IMR-90 (cell line): ENCODE measurements around the gene RBM7. TPM values are rescaled to one million over a fixed set of nuclear protein-coding genes. Genes with fewer than 3 reads are reported as not detected.

Experiments
- ATAC-seq: fragments of 200-7000 bp; cut with Tn5 transposase; 2 replicates; pipeline ENCODE4 v1.9.1; 2020; ENCODE audit warnings: low read depth, mild to moderate bottlenecking, moderate library complexity
- BruUV-seq: library from RNA; stranded (reverse); fragments of 400-500 nt; replicated peaks from 2 replicates; lab custom pipeline; 2021; lab: Mats Ljungman, UMichigan
- CTCF ChIA-PET: fragments of 300-600 bp; formaldehyde crosslinking; extraction: SDS; loops from one replicate; lab custom pipeline; 2021; ENCODE audit warnings: antibody characterized with exemption; lab: Yijun Ruan, JAX
- POLR2A ChIA-PET: fragments of 300-600 bp; sonication (Branson Sonifier 250); formaldehyde crosslinking; loops from one replicate; lab custom pipeline; 2022; ENCODE audit warnings: antibody characterized with exemption; ENCODE audit not compliant: unreplicated experiment; lab: Charles Lee
- DNase-seq: peaks from one replicate; pipeline ENCODE4 v3.0.0; 2013
- H2AFZ ChIP-seq: replicated peaks from 2 replicates; pipeline ENCODE3; 2013; ENCODE audit warnings: low read length, mild to moderate bottlenecking; ENCODE audit not compliant: poor library complexity
- H2AK5ac ChIP-seq: 2 replicates; pipeline ENCODE4 v1.6.1; 2013; ENCODE audit warnings: low read depth, low read length, inconsistent platforms
- H2AK9ac ChIP-seq: replicated peaks from 2 replicates; pipeline ENCODE3; 2013; ENCODE audit warnings: mild to moderate bottlenecking, low read depth, low read length, moderate library complexity; ENCODE audit not compliant: poor library complexity
- H2BK120ac ChIP-seq: 2 replicates; pipeline ENCODE4 v1.6.1; 2013; ENCODE audit warnings: low read depth, low read length, inconsistent platforms
- H2BK15ac ChIP-seq: 3 replicates; pipeline ENCODE4 v1.6.1; 2013; ENCODE audit warnings: low read depth, low read length, inconsistent platforms
- H2BK20ac ChIP-seq: 2 replicates; pipeline ENCODE4 v1.6.1; 2013; ENCODE audit warnings: low read depth, mild to moderate bottlenecking, inconsistent platforms, low read length, moderate library complexity
- H2BK5ac ChIP-seq: 2 replicates; pipeline ENCODE4 v1.6.1; 2013; ENCODE audit warnings: mild to moderate bottlenecking, low read depth, low read length, inconsistent platforms; ENCODE audit not compliant: poor library complexity, severe bottlenecking
- H3K14ac ChIP-seq: replicated peaks from 2 replicates; pipeline ENCODE4 v1.6.1; 2013; ENCODE audit warnings: low read depth, low read length, inconsistent platforms
- H3K18ac ChIP-seq: 2 replicates; pipeline ENCODE4 v1.6.1; 2013; ENCODE audit warnings: low read depth, low read length, control low read depth
- H3K23ac ChIP-seq: 2 replicates; pipeline ENCODE4 v1.6.1; 2013; ENCODE audit warnings: low read depth, low read length, inconsistent platforms
- H3K27ac ChIP-seq: 2 replicates; pipeline ENCODE4 v1.5.1; 2013; ENCODE audit warnings: mild to moderate bottlenecking, control low read depth, low read length; ENCODE audit not compliant: insufficient read depth
- H3K27me3 ChIP-seq: 2 replicates; pipeline ENCODE4 v1.6.1; 2013; ENCODE audit warnings: low read length; ENCODE audit not compliant: control insufficient read depth, insufficient read depth
- H3K36me3 ChIP-seq: 2 replicates; pipeline ENCODE4 v1.6.1; 2013; ENCODE audit warnings: low read length, mixed read lengths; ENCODE audit not compliant: control insufficient read depth, insufficient read depth
- H3K4ac ChIP-seq: 2 replicates; pipeline ENCODE4 v1.6.1; 2013; ENCODE audit warnings: low read depth, low read length, inconsistent platforms
- H3K4me1 ChIP-seq: 2 replicates; pipeline ENCODE4 v1.6.1; 2013; ENCODE audit warnings: low read length, mixed read lengths; ENCODE audit not compliant: control insufficient read depth, insufficient read depth
- H3K4me2 ChIP-seq: 2 replicates; pipeline ENCODE4 v1.6.1; 2013; ENCODE audit warnings: low read depth, mild to moderate bottlenecking, control low read depth, low read length, moderate library complexity
- H3K4me3 ChIP-seq: 2 replicates; pipeline ENCODE4 v1.5.1; 2013; ENCODE audit warnings: low read depth, mild to moderate bottlenecking, control low read depth, low read length, moderate library complexity; ENCODE audit not compliant: insufficient read depth
- H3K56ac ChIP-seq: 2 replicates; pipeline ENCODE4 v1.6.1; 2013; ENCODE audit warnings: low read length, inconsistent platforms; ENCODE audit not compliant: insufficient read depth; ENCODE audit errors: extremely low read depth
- H3K79me1 ChIP-seq, 2 experiments: 2 replicates each; pipeline ENCODE4 v1.6.1; 2013; ENCODE audit warnings: low read length in 2 of 2, inconsistent platforms in 1 of 2, low read depth in 1 of 2
- H3K9ac ChIP-seq: 2 replicates; pipeline ENCODE4 v1.6.1; 2013; ENCODE audit warnings: low read depth, low read length, control low read depth
- H3K9me1 ChIP-seq: 2 replicates; pipeline ENCODE4 v1.6.1; 2013; ENCODE audit warnings: low read length, inconsistent platforms; ENCODE audit not compliant: insufficient read depth
- H3K9me3 ChIP-seq: 2 replicates; pipeline ENCODE4 v1.6.1; 2013; ENCODE audit warnings: low read length; ENCODE audit not compliant: control insufficient read depth, insufficient read depth
- H4K20me1 ChIP-seq: 2 replicates; pipeline ENCODE4 v1.6.1; 2013; ENCODE audit warnings: low read length, inconsistent platforms; ENCODE audit not compliant: insufficient read depth
- H4K5ac ChIP-seq: 2 replicates; pipeline ENCODE4 v1.6.1; 2013; ENCODE audit warnings: mild to moderate bottlenecking, low read depth, low read length, control low read depth
- H4K8ac ChIP-seq, 2 experiments: 2 replicates each; pipeline ENCODE4 v1.6.1; 2013; ENCODE audit warnings: low read depth in 2 of 2, low read length in 2 of 2, control low read depth in 1 of 2, inconsistent platforms in 1 of 2
- H4K91ac ChIP-seq: 2 replicates; pipeline ENCODE4 v1.6.1; 2013; ENCODE audit warnings: low read depth, low read length, inconsistent platforms; ENCODE audit not compliant: insufficient read depth
- BHLHE40 ChIP-seq: fragments of 150-350 bp; IDR thresholded peaks from 2 replicates; pipeline ENCODE4 v1.6.1; 2016; ENCODE audit warnings: mild to moderate bottlenecking, low read depth, low read length
- MAFK ChIP-seq: IDR thresholded peaks from 2 replicates; pipeline ENCODE4 v1.6.1; 2012; ENCODE audit warnings: low read depth, low read length, improper control_type of control experiment
- MAZ ChIP-seq: IDR thresholded peaks from 2 replicates; pipeline ENCODE4 v1.6.1; 2012; ENCODE audit warnings: low read depth, mild to moderate bottlenecking, low read length, improper control_type of control experiment, moderate library complexity, borderline replicate concordance
- NFE2L2 ChIP-seq: fragments of 150-350 bp; IDR thresholded peaks from 2 replicates; pipeline ENCODE4 v1.6.1; 2016; ENCODE audit warnings: low read depth, mild to moderate bottlenecking, low read length
- RCOR1 ChIP-seq: IDR thresholded peaks from 2 replicates; pipeline ENCODE4 v1.6.1; 2012; ENCODE audit warnings: mild to moderate bottlenecking, low read length, improper control_type of control experiment; ENCODE audit not compliant: insufficient replicate concordance
- WGBS, 2 experiments: methylation state at CpG; one replicate each; pipeline versions ENCODE4 v1.1.5 to v1.1.7; 2013; ENCODE audit warnings: missing lambda C conversion rate in 2 of 2; ENCODE audit not compliant: insufficient read length in 1 of 2; ENCODE audit errors: extremely low coverage in 2 of 2; 5-methylcytosine and 5-hydroxymethylcytosine counted together
- dilution Hi-C: fragments of 300-500 bp; cut with HindIII; formaldehyde crosslinking; loops from one replicate; pipeline ENCODE4 v1.14.3; 2018; ENCODE audit warnings: low sequenced_read_pairs; ENCODE audit not compliant: unreplicated experiment
- in situ Hi-C: fragments of 300-500 bp; cut with MboI; formaldehyde crosslinking; loops from 3 replicates; pipeline ENCODE4 v1.14.3; 2019; ENCODE audit warnings: low sequenced_read_pairs, inconsistent platforms, mixed read lengths
- intact Hi-C: fragments of 100-400 bp; cut with micrococcal nuclease; formaldehyde crosslinking; loops from 2 replicates; pipeline ENCODE4 v1.10.0; 2022
- polyA plus RNA-seq, 3 experiments: library from polyadenylated mRNA; depleted of rRNA; stranded (reverse); fragments of >200 nt; gene quantifications; 2 replicates each; pipeline ENCODE4 v1.2.3, GENCODE V29; 2012; ENCODE audit warnings: low replicate concordance in 1 of 3
- total RNA-seq: library from RNA; depleted of rRNA; stranded (reverse); fragments of >200 nt; gene quantifications from 2 replicates; pipeline ENCODE4 v1.2.3, GENCODE V29; 2012

Gene RBM7
- total and polyA plus RNA-seq, 2 of the 4 experiments (the other 2 are of a cell fraction) = 27.8 to 111 TPM

DNA sequence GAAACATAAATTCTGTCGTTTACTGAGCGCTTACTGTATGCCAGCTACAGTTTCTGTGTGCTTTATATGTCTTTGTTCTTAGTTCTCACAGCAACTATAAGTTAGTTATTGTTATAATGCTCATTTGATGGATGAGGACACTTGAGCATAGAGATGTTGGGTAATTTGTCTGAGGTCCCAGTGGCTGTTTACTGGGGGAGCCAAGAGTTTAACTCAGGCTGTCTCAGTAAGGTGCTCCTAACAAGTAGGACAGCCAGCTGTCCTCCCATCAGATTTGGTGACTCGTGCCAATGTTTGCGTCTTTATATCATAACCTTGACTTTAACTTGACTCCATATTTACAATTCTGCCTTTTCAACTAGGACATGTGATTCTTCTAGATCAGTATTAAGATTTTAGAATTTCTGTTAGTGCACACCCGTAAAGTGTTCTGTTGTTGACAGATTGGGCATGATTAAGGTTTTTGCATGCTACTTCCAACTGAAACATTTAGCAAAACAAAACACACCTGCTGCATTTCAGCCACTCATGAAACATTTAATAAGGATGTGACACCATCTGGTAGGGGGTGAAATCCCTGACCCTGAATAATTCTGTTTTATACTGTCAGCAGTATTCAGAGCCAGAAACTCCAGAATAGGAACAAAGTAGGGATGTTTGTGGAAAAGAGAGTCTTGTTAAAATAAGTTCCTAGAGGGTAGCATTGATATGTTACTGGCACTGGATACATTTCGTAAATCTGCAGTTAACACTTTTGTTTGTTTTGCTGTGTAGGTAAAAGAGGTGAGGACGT is 40.7 kb downstream of the RBM7 start:
- Histone ChIP-seq H3K4me1 (peaks cover 5% of the 10 kb centered on the region), H4K20me1 (peaks cover 8% of the 10 kb centered on the region), H3K23ac (peak overlapping the region; percentile 31; the same call in 1 of the 2 replicates), H3K27me3 (no peaks in the 10 kb centered on the region), H3K56ac (no peak overlapping the region), H3K4me3 (peak overlapping the region; percentile 89), H3K4me2 (peak overlapping the region; percentile 77), H3K9me3 (no peaks in the 10 kb centered on the region), H3K36me3 (peaks cover 6% of the 10 kb centered on the region), H2BK20ac (no peak overlapping the region), H3K27ac (no peak overlapping the region), H3K9me1 (peaks cover 8% of the 10 kb centered on the region; the same call in 1 of the 2 replicates), H2AFZ (no peak overlapping the region), H3K79me1 (peaks cover 11 to 47% of the 10 kb centered on the region in 2 experiments; a peak in 3 of 4 replicates), H2BK120ac (no peak overlapping the region), H3K4ac (0 out of 2 replicates have a peak overlapping the region, but pooled peaks have one; percentile 1), H3K9ac (peak overlapping the region; percentile 98), H3K14ac (peak overlapping the region; percentile 7; the same call in 1 of the 2 replicates), H4K5ac (no peak overlapping the region), H2BK15ac (no peak overlapping the region), H2AK9ac (no peak overlapping the region), H4K8ac (no peak overlapping the region), H3K18ac (peak overlapping the region; percentile 20; the same call in 1 of the 2 replicates), H2AK5ac (no peak overlapping the region), H2BK5ac (no peak overlapping the region), H4K91ac (no peak overlapping the region; the same call in 1 of the 2 replicates)
- no peak for ATAC-seq
- no peak for DNase-seq
- TF ChIP-seq NFE2L2 (no peak), RCOR1 (no peak), MAFK (no peak), MAZ (no peak), BHLHE40 (no peak)
- ChIA-PET CTCF (interaction anchor here (1.1 kb wide), 1 partner anchor 11 kb away, joined by 4 read pairs; no protein-coding TSS in a partner anchor), POLR2A (no interaction called here)
- BruUV-seq = no TSS peak
- dilution Hi-C loops (no loop called here), intact Hi-C loops (loop anchor here (2.0 kb wide), 1 partner anchor 92 kb away; no protein-coding TSS in a partner anchor), in situ Hi-C loops (loop anchor here (10.0 kb wide), 1 partner anchor 86 kb away; no protein-coding TSS in a partner anchor)
- WGBS, 2 experiments = no CpG with 5 or more reads among the region's 7 CpGs
